Activated B cell treated with CpG ODN at 0.5 μM for 24 hours (primary cell): ENCODE results near the gene CHRM2. TPM values are rescaled to one million over a fixed set of nuclear protein-coding genes. Genes with fewer than 3 reads are reported as not detected.

Source experiments
- ATAC-seq: fragments of 200-7000 bp; cut with Tn5 transposase; one replicate; pipeline ENCODE4 v1.10.0; 2021; ENCODE audit warnings: low read depth, mild to moderate bottlenecking, moderate library complexity
- CTCF ChIA-PET: fragments of 350-600 bp; sonication (Branson Sonifier 250); formaldehyde crosslinking; loops from one replicate; lab custom pipeline; 2021; ENCODE audit warnings: antibody characterized with exemption; lab: Charles Lee
- POLR2A ChIA-PET: fragments of 350-600 bp; sonication (Branson Sonifier 250); formaldehyde crosslinking; loops from one replicate; lab custom pipeline; 2021; ENCODE audit warnings: antibody characterized with exemption; lab: Charles Lee
- DNase-seq: peaks from one replicate; pipeline ENCODE4 v3.0.0; 2022
- H3K27ac Mint-ChIP-seq: one replicate; pipeline ENCODE4 v1.8.0; 2020; ENCODE audit warnings: mixed read lengths
- H3K27me3 Mint-ChIP-seq: one replicate; pipeline ENCODE4 v1.8.0; 2021; ENCODE audit warnings: mixed read lengths
- H3K36me3 Mint-ChIP-seq: one replicate; pipeline ENCODE4 v1.8.0; 2021; ENCODE audit warnings: low read depth, mixed read lengths
- H3K4me1 Mint-ChIP-seq: one replicate; pipeline ENCODE4 v1.8.0; 2021; ENCODE audit warnings: mixed read lengths
- H3K4me3 Mint-ChIP-seq: one replicate; pipeline ENCODE4 v1.8.0; 2020; ENCODE audit warnings: mild to moderate bottlenecking, mixed read lengths
- H3K9me3 Mint-ChIP-seq: one replicate; pipeline ENCODE4 v1.8.0; 2020; ENCODE audit warnings: mixed read lengths
- CTCF ChIP-seq: fragments of 200-600 bp; IDR thresholded peaks from one replicate; pipeline ENCODE4 v1.8.0; 2022; ENCODE audit warnings: antibody characterized with exemption, mild to moderate bottlenecking
- intact Hi-C: fragments of 100-400 bp; cut with micrococcal nuclease; formaldehyde crosslinking; loops from one replicate; pipeline ENCODE4 v1.15.1; 2024
- total RNA-seq: library from RNA; stranded (reverse); gene quantifications from 2 replicates; pipeline ENCODE4 v1.2.3, GENCODE V29; 2022

Gene CHRM2
- total RNA-seq, 1 donor from 2014 or later = not detected

DNA sequence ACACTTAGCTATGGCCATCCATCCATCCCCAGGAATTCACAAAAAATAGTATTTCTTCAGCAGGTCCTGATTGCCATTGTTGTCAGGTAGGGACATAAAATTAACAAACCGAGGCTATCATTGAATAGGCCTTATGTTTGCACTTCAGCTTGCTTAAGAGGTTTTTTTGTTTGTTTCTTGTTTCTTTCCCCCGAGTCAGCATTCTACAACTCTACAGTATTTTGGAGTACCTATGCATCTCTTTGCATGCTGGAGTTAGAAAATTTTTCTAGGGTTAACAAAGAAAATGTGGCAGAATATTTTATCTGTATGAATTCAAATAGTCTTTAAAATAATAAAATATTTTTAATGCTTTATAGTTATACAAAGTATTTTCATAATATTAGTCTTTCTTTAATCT, 26.3 kb downstream of the CHRM2 start:
- intact Hi-C loops = no loop called here
- ATAC-seq (no peak), DNase-seq (no peak)
- no peaks in the 10 kb centered on the region for H3K27me3 Mint-ChIP-seq
- no peak overlapping the region for H3K27ac Mint-ChIP-seq
- ChIA-PET POLR2A (no interaction called here), CTCF (no interaction called here)
- no peaks in the 10 kb centered on the region for H3K4me1 Mint-ChIP-seq
- peaks cover 5% of the 10 kb centered on the region for H3K9me3 Mint-ChIP-seq
- no peak overlapping the region for H3K4me3 Mint-ChIP-seq
- no peak for TF ChIP-seq CTCF
- no peaks in the 10 kb centered on the region for H3K36me3 Mint-ChIP-seq

DNA sequence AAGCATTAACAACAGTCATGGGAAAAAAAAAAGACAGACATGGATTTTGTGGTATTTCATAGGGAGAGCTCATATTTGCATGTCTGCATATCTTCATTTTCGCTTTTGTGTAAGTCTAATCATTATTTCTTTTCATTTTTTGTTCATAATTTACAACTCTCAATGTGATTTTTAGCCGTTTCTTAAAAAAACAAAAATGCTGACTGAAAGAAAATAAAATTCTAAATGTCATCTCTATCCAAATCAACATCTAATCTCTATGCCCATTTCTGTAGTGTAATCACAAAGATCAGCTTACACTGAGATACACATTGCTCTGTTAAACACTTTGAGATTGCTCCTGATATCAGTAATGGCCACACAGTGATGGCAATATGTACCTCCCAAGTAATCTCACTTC, 29.2 kb downstream of the CHRM2 start:
- ChIA-PET POLR2A (no interaction called here), CTCF (no interaction called here)
- Mint-ChIP-seq H3K27ac (no peak overlapping the region), H3K4me3 (no peak overlapping the region), H3K4me1 (no peaks in the 10 kb centered on the region), H3K27me3 (no peaks in the 10 kb centered on the region), H3K36me3 (no peaks in the 10 kb centered on the region), H3K9me3 (peaks cover 5% of the 10 kb centered on the region)
- intact Hi-C loops = no loop called here
- ATAC-seq (no peak), DNase-seq (no peak)
- no peak for TF ChIP-seq CTCF

- DNase-seq (no peak), ATAC-seq (no peak)
- H3K9me3 Mint-ChIP-seq = peaks cover 5% of the 10 kb centered on the region
- ChIA-PET CTCF (no interaction called here), POLR2A (no interaction called here)
- intact Hi-C loops = no loop called here
- no peaks in the 10 kb centered on the region for H3K4me1 Mint-ChIP-seq
- TF ChIP-seq CTCF = no peak
- H3K27me3 Mint-ChIP-seq = no peaks in the 10 kb centered on the region
- H3K4me3 Mint-ChIP-seq = no peak overlapping the region
- H3K36me3 Mint-ChIP-seq = no peaks in the 10 kb centered on the region
- no peak overlapping the region for H3K27ac Mint-ChIP-seq
Measured at GRCh38 chr7:136900005-136900404, 31.6 kb downstream of the CHRM2 start.

DNA sequence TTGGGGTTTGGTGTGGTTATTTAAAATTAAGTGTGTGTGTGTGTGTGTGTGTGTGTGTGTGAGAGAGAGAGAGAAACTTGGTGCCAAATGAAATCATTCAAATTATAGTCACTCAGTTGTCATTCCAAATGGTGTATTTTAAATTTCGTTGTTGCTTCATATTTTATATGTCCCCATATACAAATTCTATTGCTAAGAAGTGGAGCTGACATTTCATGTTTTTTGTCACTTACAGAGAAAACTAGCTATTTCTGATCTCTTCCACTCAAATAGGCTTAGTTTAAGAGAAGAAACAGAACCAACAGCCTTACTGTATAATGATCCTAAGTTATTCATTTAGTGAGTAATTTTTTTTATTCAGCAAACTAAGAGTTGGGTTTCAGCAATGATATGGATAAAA, 42.3 kb downstream of the CHRM2 start:
- ChIA-PET POLR2A (no interaction called here), CTCF (no interaction called here)
- intact Hi-C loops = no loop called here
- H3K4me1 Mint-ChIP-seq = no peaks in the 10 kb centered on the region
- no peak overlapping the region for H3K4me3 Mint-ChIP-seq
- TF ChIP-seq CTCF = no peak
- H3K27me3 Mint-ChIP-seq = no peaks in the 10 kb centered on the region
- no peak for DNase-seq
- no peak overlapping the region for H3K27ac Mint-ChIP-seq
- H3K9me3 Mint-ChIP-seq = no peaks in the 10 kb centered on the region
- ATAC-seq = no peak
- no peaks in the 10 kb centered on the region for H3K36me3 Mint-ChIP-seq

DNA sequence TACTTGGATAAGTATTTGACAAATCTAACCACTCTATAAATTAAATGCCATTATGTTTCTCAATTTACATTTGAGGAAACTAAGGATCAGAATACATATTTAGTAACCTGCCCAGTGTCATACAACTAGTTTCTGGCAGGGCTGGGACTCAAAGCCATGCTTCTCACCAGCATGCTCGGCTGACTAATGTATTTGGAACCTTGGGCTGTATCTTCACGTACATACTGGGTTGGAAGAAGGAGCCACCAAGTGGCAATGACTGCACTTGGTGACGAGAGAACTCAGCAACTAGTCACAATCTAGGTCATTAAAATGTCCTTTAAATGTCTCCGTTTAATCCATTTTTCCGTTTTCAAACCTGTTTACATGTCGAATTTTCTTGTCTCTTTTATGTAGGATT, 42.9 kb downstream of the CHRM2 start:
- Mint-ChIP-seq H3K27ac (no peak overlapping the region), H3K4me3 (no peak overlapping the region), H3K9me3 (no peaks in the 10 kb centered on the region), H3K4me1 (no peaks in the 10 kb centered on the region), H3K36me3 (no peaks in the 10 kb centered on the region), H3K27me3 (no peaks in the 10 kb centered on the region)
- POLR2A ChIA-PET = no interaction called here
- DNase-seq = no peak
- no peak for ATAC-seq
- CTCF ChIA-PET = no interaction called here
- TF ChIP-seq CTCF = no peak
- intact Hi-C loops = no loop called here
